Prostate gland (tissue), 2 donors: ENCODE data around the gene BCL6. TPM values are rescaled to one million over a fixed set of nuclear protein-coding genes. Genes with fewer than 3 reads are reported as not detected.
A peak's percentile ranks its signal among the peaks of the same experiment; 100 is the strongest.

Experiments used
- DNase-seq: peaks from one replicate; pipeline ENCODE4 v3.0.0-alpha.2; 2019; ENCODE audit warnings: low spot score
- H3K27ac ChIP-seq, 2 donors: fragments of 200-600 bp; sonication (generic); 2 replicates each; pipeline ENCODE4 v1.5.1; 2017 to 2019
- H3K27me3 ChIP-seq: fragments of 200-600 bp; sonication (generic); replicated peaks from 2 replicates; pipeline ENCODE4 v1.5.1; 2019; ENCODE audit not compliant: insufficient read depth
- H3K36me3 ChIP-seq, 2 donors: fragments of 200-600 bp; sonication (generic); 1 replicate in 1 of 2; 2 replicates in 1 of 2; pipeline versions ENCODE4 v1.5.1 to v1.8.1; 2017 to 2019
- H3K4me1 ChIP-seq: fragments of 200-600 bp; sonication (generic); replicated peaks from 2 replicates; pipeline ENCODE4 v1.5.1; 2019
- H3K4me3 ChIP-seq, 2 donors: fragments of 200-600 bp; sonication (generic); 2 replicates each; pipeline ENCODE4 v1.5.1; 2017 to 2019
- H3K9me3 ChIP-seq: fragments of 200-600 bp; sonication (generic); 2 replicates; pipeline ENCODE4 v1.5.1; 2017
- CTCF ChIP-seq, 4 experiments: fragments of 200-600 bp in 2 of 4; fragments of 450-650 bp in 2 of 4; sonication (generic) in 2 of 4; IDR thresholded peaks; 1 replicate in 3 of 4; 2 replicates in 1 of 4; pipeline ENCODE4 v1.5.1; 2016 to 2019; ENCODE audit warnings: antibody characterized with exemption in 4 of 4, mild to moderate bottlenecking in 2 of 4, moderate library complexity in 2 of 4
- POLR2A ChIP-seq: fragments of 450-650 bp; IDR thresholded peaks from one replicate; pipeline ENCODE4 v1.6.1; 2016; ENCODE audit warnings: antibody characterized with exemption, mild to moderate bottlenecking
- POLR2AphosphoS5 ChIP-seq: sonication (generic); formaldehyde crosslinking; IDR thresholded peaks from one replicate; pipeline ENCODE4 v1.6.1; 2017; ENCODE audit warnings: antibody characterized with exemption
- WGBS: methylation state at CpG from one replicate; pipeline ENCODE4 v1.1.5; 2018; 5-methylcytosine and 5-hydroxymethylcytosine counted together
- intact Hi-C: fragments of 100-400 bp; cut with DNase I; formaldehyde crosslinking; loops from one replicate; pipeline ENCODE4 v1.14.2; 2022
- total RNA-seq, 2 donors: library from RNA; depleted of rRNA; stranded (reverse); fragments of >200 nt; gene quantifications; one replicate each; pipeline ENCODE4 v1.1.0, GENCODE V29; 2016

BCL6 gene
- total RNA-seq, 2 donors from 2014 or later: 50.1 to 105 TPM

- WGBS: under 1% methylated on average over 53 of the region's 53 CpGs
- Histone ChIP-seq H3K4me3 (peak overlapping the region; percentile 68 to 83), H3K27me3 (no peaks in the 10 kb centered on the region)
These were observed 5.5 kb downstream of the BCL6 start for GRCh38 chr3:187739561-187740332.

GRCh38 chr3:187739094-187739560, 6.1 kb downstream of the BCL6 start:
- peaks cover 3% of the 10 kb centered on the region for H3K4me1 ChIP-seq
- intact Hi-C loops: loop anchor here (5.0 kb wide), 1 partner anchor 1408 kb away; no protein-coding TSS in a partner anchor

More at GRCh38 chr3:187739561-187740332, 5.5 kb downstream of the BCL6 start:
- peak; percentile 89 for DNase-seq
- intact Hi-C loops: loop anchor here (2.0 to 10.0 kb wide), 9 partner anchors 178 to 1408 kb away; no protein-coding TSS in a partner anchor
- Histone ChIP-seq H3K4me1 (peaks cover 3% of the 10 kb centered on the region), H3K27ac (peak overlapping the region; percentile 96 to 97), H3K36me3 (no peaks in the 10 kb centered on the region), H3K9me3 (no peaks in the 10 kb centered on the region)
- TF ChIP-seq CTCF (IDR thresholded peaks at IDR 0.05): peak; percentile 93 to 98 (median 96)
- TF ChIP-seq POLR2AphosphoS5: peak; percentile 83
- TF ChIP-seq POLR2A: peak; percentile 13

GRCh38 chr3:187738331-187739093, 6.8 kb downstream of the BCL6 start:
- TF ChIP-seq POLR2A (no peak), CTCF (IDR thresholded peaks at IDR 0.05) (peak; percentile 48 to 85 (median 66)), POLR2AphosphoS5 (peak; percentile 63)
- intact Hi-C loops: loop anchor here (5.0 kb wide), 1 partner anchor 1409 kb away; no protein-coding TSS in a partner anchor
- H3K27me3 ChIP-seq: no peaks in the 10 kb centered on the region
- no peaks in the 10 kb centered on the region for H3K9me3 ChIP-seq
- DNase-seq: peak; percentile 87
- H3K4me1 ChIP-seq: peaks cover 3% of the 10 kb centered on the region
- peak overlapping the region; percentile 68 to 83 for H3K4me3 ChIP-seq
- WGBS: 3% methylated on average over 43 of the region's 43 CpGs
- peaks cover 0 to 3% of the 10 kb centered on the region in 2 donors for H3K36me3 ChIP-seq
- H3K27ac ChIP-seq: peak overlapping the region; percentile 96 to 97

More at GRCh38 chr3:187739094-187739560, 6.1 kb downstream of the BCL6 start:
- Histone ChIP-seq H3K4me3 (peak overlapping the region; percentile 68 to 83), H3K36me3 (no peaks in the 10 kb centered on the region), H3K27ac (peak overlapping the region; percentile 96 to 97), H3K27me3 (no peaks in the 10 kb centered on the region), H3K9me3 (no peaks in the 10 kb centered on the region)
- TF ChIP-seq POLR2A (no peak), CTCF (IDR thresholded peaks at IDR 0.05) (no peak), POLR2AphosphoS5 (no peak)
- no peak for DNase-seq
- WGBS: under 1% methylated on average over 22 of the region's 22 CpGs

- no peak for DNase-seq
- Histone ChIP-seq H3K4me3 (peak overlapping the region; percentile 68 to 83), H3K4me1 (peaks cover 3% of the 10 kb centered on the region), H3K27ac (peak overlapping the region; percentile 96 to 97), H3K9me3 (no peaks in the 10 kb centered on the region), H3K36me3 (peaks cover 4 to 7% of the 10 kb centered on the region in 2 donors), H3K27me3 (no peaks in the 10 kb centered on the region)
- TF ChIP-seq CTCF (IDR thresholded peaks at IDR 0.05): no peak
- no peak for TF ChIP-seq POLR2A
- TF ChIP-seq POLR2AphosphoS5: no peak
- intact Hi-C loops: loop anchor here (5.0 kb wide), 1 partner anchor 1409 kb away; no protein-coding TSS in a partner anchor
- WGBS: 2% methylated on average over 7 of the region's 7 CpGs
These were observed 7.3 kb downstream of the BCL6 start for GRCh38 chr3:187738071-187738330.
